ENCODE results near the gene CSNK1G3. TPM values are rescaled to one million over a fixed set of nuclear protein-coding genes. Genes with fewer than 3 reads are reported as not detected.

Gene CSNK1G3
- total RNA-seq, 2 experiments from 2014 or later: 30.6 to 31.5 TPM

DNA sequence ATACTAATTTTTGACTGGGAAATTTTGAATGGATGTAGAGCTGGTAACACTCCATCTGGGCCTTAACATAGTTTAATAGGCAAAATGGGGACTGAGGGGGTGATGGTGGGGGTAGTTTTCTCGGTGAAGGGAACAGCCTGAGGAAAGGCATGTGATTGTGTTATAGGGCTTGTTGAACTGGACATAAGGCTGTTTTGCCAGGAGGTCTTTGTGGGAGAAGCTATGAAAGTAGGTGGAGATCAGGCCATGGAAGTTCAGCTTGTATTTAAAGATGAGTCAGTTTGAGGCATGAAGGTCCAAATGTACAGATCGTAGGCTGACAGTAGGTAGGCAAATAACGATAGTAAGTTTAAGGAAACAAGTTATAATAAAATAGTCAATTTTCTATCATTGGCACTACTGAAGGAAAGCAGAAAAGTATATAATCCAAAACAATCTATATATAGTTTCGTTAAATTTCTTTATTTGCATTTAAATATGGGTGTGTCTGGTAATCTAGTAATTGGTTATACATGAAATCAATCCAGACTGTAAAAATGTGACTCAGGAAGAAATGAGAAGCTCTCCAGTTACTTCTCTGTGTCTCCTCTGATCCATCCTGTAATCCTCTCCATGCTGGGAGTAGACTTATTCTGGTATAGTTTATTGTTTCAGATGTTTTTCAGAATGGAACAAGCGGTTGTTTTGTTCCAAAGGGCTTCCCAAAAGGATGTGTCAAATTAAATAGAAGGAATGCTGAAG, 2.8 kb downstream of the CSNK1G3 start:
- H3K27me3 Mint-ChIP-seq: no peaks in the 10 kb centered on the region
- peaks cover 64% of the 10 kb centered on the region for H3K4me1 Mint-ChIP-seq
- ATAC-seq (no peak), DNase-seq (no peak)
- H3K4me3 Mint-ChIP-seq: peak overlapping the region; percentile 11
- POLR2A ChIA-PET: interaction anchor here (0.6 to 0.9 kb wide), 3 partner anchors 91 to 121 kb away, joined by 3 to 4 read pairs (median 3); partner anchors contain the start of gene CEP120
- peak overlapping the region; percentile 30 for H3K27ac Mint-ChIP-seq
- CTCF ChIA-PET: interaction anchor here (0.6 to 1.4 kb wide), 3 partner anchors 15 to 97 kb away, joined by 3 to 5 read pairs (median 3); no protein-coding TSS in a partner anchor
- intact Hi-C loops (cut with DNase I, micrococcal nuclease): loop anchor here (1.0 to 10.0 kb wide), 5 partner anchors 33 to 1552 kb away; partner anchors contain the start of genes SRFBP1 (in 2 of the 2) and SNX24 (in 1 of the 2)
- no peaks in the 10 kb centered on the region for H3K9me3 Mint-ChIP-seq (ENCODE audit: low read depth)
- H3K36me3 Mint-ChIP-seq (ENCODE audit: low read depth): peaks cover 9% of the 10 kb centered on the region

DNA sequence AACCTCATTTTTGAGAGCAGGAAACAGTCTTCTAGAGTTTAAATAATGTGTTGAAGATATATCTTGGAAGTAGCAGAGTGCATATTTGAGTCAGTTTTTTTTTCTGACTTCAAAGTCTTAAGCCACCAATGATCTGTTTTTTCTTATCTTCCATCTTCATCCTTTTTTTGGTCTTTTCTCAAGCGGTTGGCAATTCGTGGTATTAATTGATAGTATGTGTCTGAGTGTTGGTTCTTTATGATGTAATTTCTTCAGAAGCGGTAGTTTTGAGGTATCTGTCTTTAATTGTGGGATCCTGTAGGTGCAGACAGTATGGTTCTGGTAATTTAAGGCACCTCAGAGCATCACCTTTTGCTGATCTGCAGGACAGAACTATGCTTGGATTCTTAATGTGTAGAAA, 3.9 kb downstream of the CSNK1G3 start:
- Mint-ChIP-seq H3K9me3 (ENCODE audit: low read depth) (no peaks in the 10 kb centered on the region), H3K27me3 (no peaks in the 10 kb centered on the region), H3K4me3 (peak overlapping the region; percentile 11), H3K27ac (peak overlapping the region; percentile 55), H3K36me3 (ENCODE audit: low read depth) (peaks cover 9% of the 10 kb centered on the region), H3K4me1 (peaks cover 65% of the 10 kb centered on the region)
- intact Hi-C loops (cut with DNase I, micrococcal nuclease): loop anchor here (1.0 to 10.0 kb wide), 3 partner anchors 95 to 671 kb away; partner anchors contain the start of gene SNX24 (in 1 of the 2)
- DNase-seq: no peak
- ChIA-PET POLR2A (no interaction called here), CTCF (no interaction called here)
- ATAC-seq: peak; percentile 13

DNA sequence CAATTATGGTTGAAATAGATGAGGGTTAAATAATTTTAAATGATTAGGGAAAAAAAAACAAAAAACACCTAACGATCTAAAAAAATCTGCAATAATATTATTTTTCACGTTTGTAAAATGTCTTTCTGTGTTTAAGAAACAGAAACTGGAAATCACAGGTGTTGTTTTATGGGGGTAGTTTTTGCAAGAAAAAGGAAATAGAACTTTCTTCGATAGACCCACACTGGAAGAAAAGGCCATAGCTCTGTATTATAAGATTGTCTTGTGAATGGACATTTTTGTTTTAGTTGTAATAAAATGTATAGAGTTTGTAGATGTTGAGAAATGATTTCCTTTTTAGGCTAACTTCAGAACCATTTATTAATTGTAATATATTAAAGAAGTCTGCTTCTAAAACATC, 5.5 kb downstream of the CSNK1G3 start:
- no peak for DNase-seq
- Mint-ChIP-seq H3K36me3 (ENCODE audit: low read depth) (peaks cover 9% of the 10 kb centered on the region), H3K9me3 (ENCODE audit: low read depth) (no peaks in the 10 kb centered on the region), H3K4me3 (no peak overlapping the region), H3K27ac (no peak overlapping the region), H3K4me1 (peaks cover 63% of the 10 kb centered on the region), H3K27me3 (no peaks in the 10 kb centered on the region)
- POLR2A ChIA-PET: no interaction called here
- CTCF ChIA-PET: interaction anchor here (0.9 to 1.1 kb wide), 2 partner anchors 16 to 95 kb away, joined by 3 read pairs; partner anchors contain the start of gene CEP120
- ATAC-seq: no peak
- intact Hi-C loops (cut with DNase I, micrococcal nuclease): loop anchor here (5.0 to 10.0 kb wide), 2 partner anchors 95 to 673 kb away; partner anchors contain the start of gene SNX24 (in 1 of the 2)

DNA sequence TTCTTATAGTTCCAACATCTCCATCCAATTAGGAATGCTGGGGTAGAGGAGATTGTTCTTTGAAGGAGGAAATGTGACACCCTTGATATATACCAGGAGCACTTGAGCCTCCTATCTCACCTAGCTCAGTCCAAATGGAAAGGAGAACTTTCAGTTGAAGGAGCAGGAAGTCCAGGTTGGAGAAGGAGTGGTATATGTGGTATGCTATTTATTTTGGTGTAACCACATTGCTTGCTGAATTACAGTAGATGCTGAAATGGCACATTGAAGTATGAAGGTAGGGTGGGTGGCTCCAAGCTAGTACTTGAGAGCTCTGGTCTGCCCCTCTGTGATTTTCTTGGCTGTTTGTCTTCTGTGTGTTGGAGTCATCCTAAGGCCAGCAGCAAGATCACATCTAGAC, 6.1 kb downstream of the CSNK1G3 start:
- ATAC-seq: no peak
- POLR2A ChIA-PET: no interaction called here
- H3K4me3 Mint-ChIP-seq: no peak overlapping the region

DNA sequence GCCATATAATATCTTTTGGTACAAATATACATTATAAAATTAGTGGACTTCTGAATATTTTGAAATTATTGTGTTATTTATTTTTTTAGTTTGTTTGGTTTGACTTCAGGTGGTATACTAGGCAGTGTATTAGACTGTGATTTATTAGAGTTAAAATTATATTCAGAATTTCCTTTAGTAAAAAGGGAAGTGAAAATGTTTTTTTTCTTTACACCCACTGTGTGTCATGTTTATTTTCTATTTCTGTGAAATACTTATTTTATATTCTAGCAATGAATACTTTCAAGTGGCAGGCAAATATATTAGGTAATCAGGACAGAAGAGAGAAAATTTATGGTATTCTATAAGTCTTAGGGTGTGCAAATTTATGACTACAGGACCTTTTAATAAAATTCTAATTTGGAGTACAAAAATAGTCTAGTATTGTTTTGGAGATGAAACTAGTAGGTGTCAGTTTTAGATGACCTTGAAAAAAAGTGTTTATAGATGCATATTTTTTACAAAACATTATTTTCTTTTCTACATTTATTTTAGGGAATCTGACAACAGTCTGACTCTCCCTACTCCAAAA, 8.8 kb downstream of the CSNK1G3 start:
- ATAC-seq: no peak
- H3K4me3 Mint-ChIP-seq: no peak overlapping the region
- no peaks in the 10 kb centered on the region for H3K27me3 Mint-ChIP-seq
- ChIA-PET CTCF (interaction anchor here (1.5 kb wide), 1 partner anchor 13 kb away, joined by 3 read pairs; no protein-coding TSS in a partner anchor), POLR2A (no interaction called here)
- H3K9me3 Mint-ChIP-seq (ENCODE audit: low read depth): no peaks in the 10 kb centered on the region
- intact Hi-C loops (cut with DNase I, micrococcal nuclease): no loop called here
- H3K36me3 Mint-ChIP-seq (ENCODE audit: low read depth): peaks cover 9% of the 10 kb centered on the region
- H3K4me1 Mint-ChIP-seq: peaks cover 47% of the 10 kb centered on the region
- no peak for DNase-seq
- no peak overlapping the region for H3K27ac Mint-ChIP-seq

More for the DNA sequence above, 6.1 kb downstream of the CSNK1G3 start:
- intact Hi-C loops (cut with DNase I, micrococcal nuclease): loop anchor here (5.0 to 10.0 kb wide), 2 partner anchors 94 to 673 kb away; partner anchors contain the start of gene SNX24 (in 1 of the 2)
- H3K36me3 Mint-ChIP-seq (ENCODE audit: low read depth): peaks cover 9% of the 10 kb centered on the region
- no peaks in the 10 kb centered on the region for H3K9me3 Mint-ChIP-seq (ENCODE audit: low read depth)
- H3K27me3 Mint-ChIP-seq: no peaks in the 10 kb centered on the region
- H3K4me1 Mint-ChIP-seq: peaks cover 61% of the 10 kb centered on the region
- no peak for DNase-seq
- CTCF ChIA-PET: interaction anchor here (0.6 to 1.3 kb wide), 4 partner anchors 10 to 92 kb away, joined by 3 read pairs; no protein-coding TSS in a partner anchor
- no peak overlapping the region for H3K27ac Mint-ChIP-seq

DNA sequence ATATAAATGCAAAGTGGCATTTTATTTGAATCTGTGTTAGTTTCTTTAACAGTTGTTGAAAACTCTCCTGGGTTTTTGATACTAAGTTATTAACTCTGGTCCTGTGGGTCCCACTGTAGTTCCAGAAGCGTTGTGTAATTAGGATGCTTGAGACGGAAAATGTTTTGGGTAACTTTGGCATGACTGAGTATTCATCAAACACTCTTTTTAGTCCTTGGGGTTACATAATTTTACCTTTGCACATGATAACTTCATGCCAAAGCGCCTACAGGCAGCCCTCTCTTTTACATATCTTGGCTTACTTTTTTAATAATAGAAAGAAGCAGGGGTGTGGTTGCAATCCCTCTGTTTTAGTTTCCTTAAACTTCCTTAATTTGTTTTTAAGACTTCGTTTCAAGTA, 12.2 kb downstream of the CSNK1G3 start:
- ChIA-PET CTCF (no interaction called here), POLR2A (no interaction called here)
- H3K9me3 Mint-ChIP-seq (ENCODE audit: low read depth): no peaks in the 10 kb centered on the region
- DNase-seq: no peak
- no peak for ATAC-seq
- H3K4me1 Mint-ChIP-seq: peaks cover 45% of the 10 kb centered on the region
- no peak overlapping the region for H3K27ac Mint-ChIP-seq
- H3K4me3 Mint-ChIP-seq: no peak overlapping the region
- intact Hi-C loops (cut with DNase I, micrococcal nuclease): no loop called here
- H3K27me3 Mint-ChIP-seq: no peaks in the 10 kb centered on the region
- peaks cover 5% of the 10 kb centered on the region for H3K36me3 Mint-ChIP-seq (ENCODE audit: low read depth)

DNA sequence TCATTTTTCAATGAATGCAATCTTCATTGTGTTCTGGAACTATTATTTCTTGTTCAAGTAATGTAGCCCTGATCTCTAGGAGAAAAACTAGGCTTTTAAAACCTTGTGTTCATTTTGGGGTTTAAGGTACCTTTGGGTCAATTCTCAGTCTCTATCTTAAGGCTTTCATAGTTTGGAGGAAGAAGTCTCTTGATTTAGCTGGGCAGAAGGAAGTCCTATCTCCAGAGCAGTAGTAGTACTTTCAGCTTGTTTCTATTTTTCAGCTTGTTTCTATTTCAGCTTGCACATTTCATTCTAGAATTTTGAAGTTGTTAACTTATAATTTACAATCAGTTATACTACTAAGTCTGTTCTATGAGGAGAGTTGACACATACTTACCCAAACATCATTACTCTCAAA, 15.2 kb downstream of the CSNK1G3 start:
- no peak for ATAC-seq
- H3K27ac Mint-ChIP-seq: no peak overlapping the region

DNA sequence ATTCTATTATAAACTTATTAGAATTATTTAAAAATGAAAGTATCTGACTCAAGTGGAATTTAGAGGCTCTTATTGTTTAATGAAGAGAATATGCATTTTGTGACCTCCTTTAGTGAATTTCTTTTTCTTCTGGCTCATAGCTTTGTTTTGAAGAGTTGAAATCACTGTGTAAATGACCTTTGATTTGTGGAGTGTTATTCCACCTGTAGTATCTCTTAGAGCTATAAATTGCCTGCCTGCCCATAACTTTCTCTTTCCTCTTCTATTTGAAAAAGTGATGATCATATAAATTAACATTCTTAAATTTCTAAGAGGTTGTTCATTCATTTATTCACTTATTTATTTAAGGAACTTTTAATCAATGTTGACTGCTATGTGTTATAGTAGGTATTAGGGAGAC, 16.1 kb downstream of the CSNK1G3 start:
- Mint-ChIP-seq H3K9me3 (ENCODE audit: low read depth) (no peaks in the 10 kb centered on the region), H3K36me3 (ENCODE audit: low read depth) (peaks cover 2% of the 10 kb centered on the region), H3K27ac (no peak overlapping the region), H3K4me1 (peaks cover 46% of the 10 kb centered on the region), H3K4me3 (no peak overlapping the region), H3K27me3 (no peaks in the 10 kb centered on the region)
- DNase-seq (no peak), ATAC-seq (no peak)
- CTCF ChIA-PET: interaction anchor here (0.8 to 1.3 kb wide), 4 partner anchors 9 to 106 kb away, joined by 3 to 4 read pairs (median 4); partner anchors contain the start of gene CEP120
- intact Hi-C loops (cut with DNase I, micrococcal nuclease): no loop called here
- POLR2A ChIA-PET: no interaction called here

More for the DNA sequence above, 15.2 kb downstream of the CSNK1G3 start:
- H3K27me3 Mint-ChIP-seq: no peaks in the 10 kb centered on the region
- POLR2A ChIA-PET: interaction anchor here (0.6 kb wide), 1 partner anchor 104 kb away, joined by 4 read pairs; the partner anchor contains the start of gene CEP120
- H3K4me3 Mint-ChIP-seq: no peak overlapping the region
- CTCF ChIA-PET: interaction anchor here (0.6 to 1.3 kb wide), 6 partner anchors 9 to 105 kb away, joined by 3 to 4 read pairs (median 4); partner anchors contain the start of gene CEP120
- DNase-seq: no peak
- peaks cover 2% of the 10 kb centered on the region for H3K36me3 Mint-ChIP-seq (ENCODE audit: low read depth)
- intact Hi-C loops (cut with DNase I, micrococcal nuclease): no loop called here
- no peaks in the 10 kb centered on the region for H3K9me3 Mint-ChIP-seq (ENCODE audit: low read depth)
- H3K4me1 Mint-ChIP-seq: peaks cover 46% of the 10 kb centered on the region

DNA sequence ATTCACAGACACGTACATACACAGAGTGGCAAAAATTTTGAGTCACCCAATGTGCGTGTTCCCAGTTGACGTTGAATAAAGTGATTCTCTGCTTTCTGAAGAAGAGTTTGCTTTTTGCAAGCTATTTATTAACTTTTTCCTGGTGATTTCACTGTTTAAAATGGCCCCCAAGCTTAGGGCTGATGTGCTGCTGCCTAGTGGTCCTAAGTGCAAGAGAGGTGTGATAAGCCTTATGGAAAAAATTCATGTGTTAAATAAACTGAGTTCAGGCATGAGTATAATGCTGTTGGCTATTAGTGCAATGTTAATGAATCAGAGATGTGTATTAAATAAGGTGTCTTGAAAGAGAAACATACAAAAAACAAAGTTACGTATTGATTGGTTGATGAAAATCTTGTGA, 16.9 kb downstream of the CSNK1G3 start:
- H3K36me3 Mint-ChIP-seq (ENCODE audit: low read depth): peaks cover 2% of the 10 kb centered on the region
- CTCF ChIA-PET: no interaction called here
- peaks cover 44% of the 10 kb centered on the region for H3K4me1 Mint-ChIP-seq
- POLR2A ChIA-PET: no interaction called here
- ATAC-seq (no peak), DNase-seq (no peak)
- H3K27me3 Mint-ChIP-seq: no peaks in the 10 kb centered on the region
- H3K4me3 Mint-ChIP-seq: no peak overlapping the region
- H3K9me3 Mint-ChIP-seq (ENCODE audit: low read depth): no peaks in the 10 kb centered on the region
- intact Hi-C loops (cut with DNase I, micrococcal nuclease): no loop called here
- H3K27ac Mint-ChIP-seq: no peak overlapping the region

DNA sequence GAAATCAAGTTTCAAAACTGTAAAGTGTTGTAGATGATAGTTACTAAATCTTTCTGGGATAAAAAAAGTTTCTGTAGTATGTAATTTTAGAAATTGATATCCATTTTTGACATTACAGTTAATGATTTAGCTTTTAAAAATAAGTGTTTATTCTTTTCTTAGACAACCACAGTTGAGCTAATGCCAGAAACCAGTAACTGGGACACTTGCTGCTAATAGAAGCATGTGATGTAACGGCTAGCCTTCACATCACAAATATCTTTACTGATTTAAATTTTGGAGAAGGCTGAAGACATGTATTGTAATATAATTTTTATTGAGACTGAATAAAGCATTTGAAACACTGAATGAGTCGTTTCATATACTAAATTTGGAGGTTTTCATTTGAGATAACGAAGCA, 18.8 kb downstream of the CSNK1G3 start:
- intact Hi-C loops (cut with DNase I, micrococcal nuclease): no loop called here
- Mint-ChIP-seq H3K36me3 (ENCODE audit: low read depth) (peaks cover 2% of the 10 kb centered on the region), H3K9me3 (ENCODE audit: low read depth) (no peaks in the 10 kb centered on the region), H3K4me1 (peaks cover 40% of the 10 kb centered on the region), H3K27me3 (no peaks in the 10 kb centered on the region), H3K27ac (no peak overlapping the region), H3K4me3 (no peak overlapping the region)
- ATAC-seq (no peak), DNase-seq (no peak)
- ChIA-PET POLR2A (no interaction called here), CTCF (interaction anchor here (0.7 to 2.3 kb wide), 6 partner anchors 10 to 107 kb away, joined by 3 to 9 read pairs (median 3); partner anchors contain the start of gene CEP120)

DNA sequence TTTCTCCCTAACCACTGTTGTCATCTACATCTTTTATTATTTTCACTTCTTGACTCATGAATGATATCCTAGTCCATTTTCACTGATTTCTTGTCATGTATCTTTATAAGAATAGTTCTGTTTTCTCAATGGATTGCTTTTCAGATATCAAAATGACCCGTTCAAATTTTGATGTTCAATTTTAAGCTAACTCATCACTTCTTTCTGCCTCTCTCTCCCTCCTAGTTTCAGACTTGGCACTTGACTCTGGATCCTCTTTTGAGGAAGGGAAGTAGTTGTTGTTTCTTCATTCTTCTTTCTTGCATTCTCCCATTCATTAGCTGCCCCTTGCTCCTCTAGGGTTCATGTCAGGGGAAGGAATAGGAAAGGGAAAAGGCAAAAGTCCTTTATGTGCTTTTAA, 23.7 kb downstream of the CSNK1G3 start:
- no peak overlapping the region for H3K4me3 Mint-ChIP-seq
- no peaks in the 10 kb centered on the region for H3K27me3 Mint-ChIP-seq
- POLR2A ChIA-PET: interaction anchor here (1.1 kb wide), 1 partner anchor 15 kb away, joined by 5 read pairs; no protein-coding TSS in a partner anchor
- H3K36me3 Mint-ChIP-seq (ENCODE audit: low read depth): peaks cover 1% of the 10 kb centered on the region
- DNase-seq: no peak
- H3K27ac Mint-ChIP-seq: no peak overlapping the region
- CTCF ChIA-PET: interaction anchor here (1.2 kb wide), 1 partner anchor 17 kb away, joined by 3 read pairs; no protein-coding TSS in a partner anchor
- no peaks in the 10 kb centered on the region for H3K9me3 Mint-ChIP-seq (ENCODE audit: low read depth)
- intact Hi-C loops (cut with DNase I, micrococcal nuclease): no loop called here
- ATAC-seq: no peak
- H3K4me1 Mint-ChIP-seq: peaks cover 31% of the 10 kb centered on the region

Data from activated CD4-positive, alpha-beta T cell treated with anti-CD3 and anti-CD28 coated beads for 36 hours (primary cell).